OCI-LY3 (cell line): ENCODE results near the gene PPP2R5C.

Experiments used
- H2AFZ ChIP-seq: fragments of 200-600, 300-600 bp; shearing (Covaris generic); 2 replicates; pipeline ENCODE4 v1.6.0; 2014; ENCODE audit warnings: antibody characterized with exemption, low read depth, low read length
- H3K27ac ChIP-seq: fragments of 200-600, 300-600 bp; sonication (generic); 2 replicates; pipeline ENCODE4 v1.5.1; 2014; ENCODE audit warnings: mild to moderate bottlenecking, low read length, moderate library complexity, mixed read lengths
- H3K27me3 ChIP-seq: fragments of 200-600, 300-600 bp; sonication (generic); 2 replicates; pipeline ENCODE4 v1.6.1; 2014; ENCODE audit warnings: low read depth, low read length, mixed read lengths
- H3K36me3 ChIP-seq: fragments of 200-600, 300-600 bp; sonication (generic); replicated peaks from 2 replicates; pipeline ENCODE3; 2014; ENCODE audit warnings: low read depth, low read length, mixed read lengths
- H3K4me1 ChIP-seq: fragments of 300-600, 200-600 bp; sonication (generic); 2 replicates; pipeline ENCODE4 v1.6.1; 2014; ENCODE audit warnings: low read length, mixed read lengths
- H3K4me2 ChIP-seq: fragments of 200-600, 300-600 bp; sonication (generic); 2 replicates; pipeline ENCODE4 v1.6.1; 2014; ENCODE audit warnings: low read length, mixed read lengths
- H3K4me3 ChIP-seq: fragments of 300-600, 200-600 bp; sonication (generic); 2 replicates; pipeline ENCODE4 v1.5.1; 2014; ENCODE audit warnings: antibody characterized with exemption, mild to moderate bottlenecking, low read length, moderate library complexity
- H3K79me2 ChIP-seq: fragments of 300-600, 200-600 bp; shearing (Covaris generic); 2 replicates; pipeline ENCODE4 v1.6.1; 2014; ENCODE audit warnings: mild to moderate bottlenecking, low read length, mixed read lengths
- H3K9ac ChIP-seq: fragments of 300-600, 200-600 bp; shearing (Covaris generic); 2 replicates; pipeline ENCODE4 v1.6.0; 2014; ENCODE audit warnings: mild to moderate bottlenecking, low read length, moderate library complexity
- H3K9me3 ChIP-seq: fragments of 200-600, 300-600 bp; shearing (Covaris generic); 2 replicates; pipeline ENCODE4 v1.6.1; 2014; ENCODE audit warnings: low read length, mixed read lengths; ENCODE audit not compliant: insufficient read depth
- H4K20me1 ChIP-seq: fragments of 200-600, 300-600 bp; sonication (generic); 2 replicates; pipeline ENCODE4 v1.6.1; 2016; ENCODE audit warnings: low read length, mixed read lengths; ENCODE audit not compliant: insufficient read depth
- EZH2phosphoT487 ChIP-seq: fragments of 200-600 bp; shearing (Covaris generic); IDR thresholded peaks from 2 replicates; pipeline ENCODE4 v1.6.1; 2018; ENCODE audit warnings: antibody characterized with exemption, mixed run types, low read depth
- TF ChIP-seq, protein P1 (sequence below): fragments of 200-600, 300-600 bp; sonication (generic); IDR thresholded peaks from 2 replicates; pipeline ENCODE4 v1.5.1; 2014; ENCODE audit warnings: antibody characterized with exemption, low read length, low read depth

The PPP2R5C gene

DNA sequence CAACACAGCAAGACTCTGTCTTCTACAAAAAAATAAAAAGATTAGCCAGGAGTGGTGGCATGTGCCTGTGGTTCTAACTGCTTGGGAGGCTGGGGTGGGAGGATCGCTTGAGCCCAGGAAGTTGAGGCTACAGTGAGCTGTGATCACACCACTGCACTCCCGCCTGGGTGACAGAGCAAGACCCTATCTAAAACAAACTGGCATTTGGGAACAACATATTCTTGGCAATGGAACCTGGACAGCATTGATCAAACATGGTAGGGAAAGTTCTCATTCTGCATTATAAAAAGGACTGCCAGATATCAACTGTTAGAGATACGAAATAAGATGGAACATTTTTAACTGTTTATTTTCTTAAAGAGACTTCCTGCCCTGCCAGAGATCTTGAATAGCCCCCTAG is 81.5 kb downstream of the PPP2R5C start:
- Histone ChIP-seq H3K4me2 (peak overlapping the region; percentile 84; the same call in 1 of the 2 replicates), H3K27me3 (no peaks in the 10 kb centered on the region), H3K27ac (peak overlapping the region; percentile 47), H2AFZ (no peak overlapping the region), H3K9me3 (no peaks in the 10 kb centered on the region), H4K20me1 (0 out of 2 replicates have a peak, but pooled peaks cover 3% of the 10 kb centered on the region), H3K9ac (no peak overlapping the region), H3K4me3 (no peak overlapping the region), H3K79me2 (peaks cover 72% of the 10 kb centered on the region), H3K36me3 (peaks cover 4% of the 10 kb centered on the region), H3K4me1 (peaks cover 81% of the 10 kb centered on the region)
- no peak for TF ChIP-seq EZH2phosphoT487
- TF ChIP-seq, protein P1, sequence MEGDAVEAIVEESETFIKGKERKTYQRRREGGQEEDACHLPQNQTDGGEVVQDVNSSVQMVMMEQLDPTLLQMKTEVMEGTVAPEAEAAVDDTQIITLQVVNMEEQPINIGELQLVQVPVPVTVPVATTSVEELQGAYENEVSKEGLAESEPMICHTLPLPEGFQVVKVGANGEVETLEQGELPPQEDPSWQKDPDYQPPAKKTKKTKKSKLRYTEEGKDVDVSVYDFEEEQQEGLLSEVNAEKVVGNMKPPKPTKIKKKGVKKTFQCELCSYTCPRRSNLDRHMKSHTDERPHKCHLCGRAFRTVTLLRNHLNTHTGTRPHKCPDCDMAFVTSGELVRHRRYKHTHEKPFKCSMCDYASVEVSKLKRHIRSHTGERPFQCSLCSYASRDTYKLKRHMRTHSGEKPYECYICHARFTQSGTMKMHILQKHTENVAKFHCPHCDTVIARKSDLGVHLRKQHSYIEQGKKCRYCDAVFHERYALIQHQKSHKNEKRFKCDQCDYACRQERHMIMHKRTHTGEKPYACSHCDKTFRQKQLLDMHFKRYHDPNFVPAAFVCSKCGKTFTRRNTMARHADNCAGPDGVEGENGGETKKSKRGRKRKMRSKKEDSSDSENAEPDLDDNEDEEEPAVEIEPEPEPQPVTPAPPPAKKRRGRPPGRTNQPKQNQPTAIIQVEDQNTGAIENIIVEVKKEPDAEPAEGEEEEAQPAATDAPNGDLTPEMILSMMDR: no peak

DNA sequence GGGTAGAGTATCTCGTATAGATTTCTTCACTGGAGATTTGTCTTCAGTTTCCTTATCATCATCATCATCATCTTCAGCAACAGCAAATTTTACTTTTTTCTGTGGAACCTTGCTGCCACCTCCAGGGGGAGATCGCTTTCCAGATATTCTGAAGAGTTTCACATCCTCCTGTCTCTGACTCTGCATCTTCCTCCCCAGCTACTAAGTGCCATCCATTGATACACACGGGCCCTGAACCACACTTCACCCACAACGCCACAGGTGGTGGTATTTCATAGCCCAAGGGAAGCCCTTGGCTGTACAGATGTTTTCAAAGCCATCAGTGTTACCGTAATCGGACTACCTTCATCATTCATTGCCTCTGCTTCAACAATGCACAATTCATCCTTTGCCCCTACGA is 82.2 kb downstream of the PPP2R5C start:
- no peak for TF ChIP-seq EZH2phosphoT487
- TF ChIP-seq, protein P1: peak; percentile 85
- Histone ChIP-seq H3K9me3 (no peaks in the 10 kb centered on the region), H3K9ac (peak overlapping the region; percentile 56), H3K27me3 (no peaks in the 10 kb centered on the region), H3K4me1 (peaks cover 74% of the 10 kb centered on the region), H3K4me2 (peak overlapping the region; percentile 84), H3K79me2 (peaks cover 70% of the 10 kb centered on the region), H2AFZ (no peak overlapping the region), H4K20me1 (0 out of 2 replicates have a peak, but pooled peaks cover 3% of the 10 kb centered on the region), H3K36me3 (peaks cover 4% of the 10 kb centered on the region), H3K4me3 (peak overlapping the region; percentile 60), H3K27ac (peak overlapping the region; percentile 88)

DNA sequence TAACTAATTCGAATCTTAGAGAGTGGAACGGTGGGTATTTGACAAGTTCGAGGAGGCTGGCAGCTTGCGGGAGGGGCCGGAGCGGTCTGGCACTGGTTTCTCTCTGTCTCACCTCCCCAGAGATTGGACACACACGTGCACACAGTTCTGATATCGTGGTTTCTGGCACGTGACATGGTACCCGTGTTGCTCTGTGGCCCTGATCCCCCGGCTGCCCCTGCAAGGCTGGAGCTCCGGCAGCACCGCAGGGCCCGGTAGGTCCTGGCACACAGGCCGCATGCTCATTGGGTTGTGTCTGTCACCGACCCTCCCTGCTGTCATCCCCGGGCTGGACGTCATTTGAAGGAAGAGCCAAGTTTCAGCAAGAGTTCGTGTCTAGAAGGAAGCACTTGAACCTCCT is 82.7 kb downstream of the PPP2R5C start:
- Histone ChIP-seq H3K9ac (peak overlapping the region; percentile 56), H3K9me3 (no peaks in the 10 kb centered on the region), H3K27ac (peak overlapping the region; percentile 88), H3K4me1 (peaks cover 74% of the 10 kb centered on the region), H3K4me3 (peak overlapping the region; percentile 60), H2AFZ (no peak overlapping the region), H3K4me2 (peak overlapping the region; percentile 84), H3K79me2 (peaks cover 74% of the 10 kb centered on the region), H3K36me3 (peaks cover 4% of the 10 kb centered on the region), H3K27me3 (no peaks in the 10 kb centered on the region), H4K20me1 (peaks cover 7% of the 10 kb centered on the region; the same call in 1 of the 2 replicates)
- TF ChIP-seq, protein P1: no peak
- TF ChIP-seq EZH2phosphoT487: no peak

DNA sequence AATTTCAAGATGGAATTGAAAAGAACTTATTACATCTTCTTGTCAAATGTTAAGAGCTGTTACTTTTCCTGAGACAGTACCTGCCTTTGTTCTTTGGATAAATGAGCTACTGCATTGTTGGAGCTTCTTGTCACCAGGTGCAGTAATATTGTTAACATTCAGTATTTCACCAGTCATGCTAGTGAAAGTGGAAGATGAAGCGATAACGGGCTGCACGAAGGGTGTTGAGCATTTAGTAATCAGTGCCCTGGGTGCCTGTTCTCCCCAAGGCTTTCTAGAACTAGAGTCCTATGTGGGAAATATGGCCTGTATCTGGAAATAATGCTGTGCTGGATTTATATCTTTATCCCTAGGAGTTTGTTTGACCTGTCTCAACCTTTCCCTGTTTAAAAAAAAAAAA is 83.2 kb downstream of the PPP2R5C start:
- H3K4me2 ChIP-seq: peak overlapping the region; percentile 84
- H3K4me3 ChIP-seq: peak overlapping the region; percentile 60
- H3K4me1 ChIP-seq: peaks cover 74% of the 10 kb centered on the region

More for the DNA sequence above, 83.2 kb downstream of the PPP2R5C start:
- peaks cover 12% of the 10 kb centered on the region for H4K20me1 ChIP-seq
- H3K79me2 ChIP-seq: peaks cover 74% of the 10 kb centered on the region
- TF ChIP-seq EZH2phosphoT487: no peak
- TF ChIP-seq, protein P1: no peak
- H3K36me3 ChIP-seq: no peaks in the 10 kb centered on the region
- no peak overlapping the region for H2AFZ ChIP-seq
- peak overlapping the region; percentile 56 for H3K9ac ChIP-seq
- no peaks in the 10 kb centered on the region for H3K9me3 ChIP-seq
- no peaks in the 10 kb centered on the region for H3K27me3 ChIP-seq
- H3K27ac ChIP-seq: peak overlapping the region; percentile 88
